Activated CD8-positive, alpha-beta T cell treated with anti-CD3 and anti-CD28 coated beads, Interleukin-2, amount 10 ng/mL, durations not matched to agents 7 days and 5 days (primary cell): ENCODE data around the gene VARS2. TPM values are rescaled to one million over a fixed set of nuclear protein-coding genes. Genes with fewer than 3 reads are reported as not detected.
"Not testable (repeated sequence)": the region's sequence is repeated elsewhere in the genome, so short reads cannot be mapped to it uniquely, and the experiment has no call there.

Experiments used
- ATAC-seq: fragments of 150-1000 bp; cut with Tn5 transposase; one replicate; pipeline ENCODE4 v1.10.0; 2021; ENCODE audit warnings: moderate library complexity
- CTCF ChIA-PET: fragments of 350-600 bp; sonication (Branson Sonifier 250); formaldehyde crosslinking; loops from one replicate; lab custom pipeline; 2021; ENCODE audit warnings: antibody characterized with exemption; lab: Charles Lee
- POLR2A ChIA-PET: fragments of 350-600 bp; sonication (Branson Sonifier 250); formaldehyde crosslinking; loops from one replicate; lab custom pipeline; 2021; ENCODE audit warnings: antibody characterized with exemption; lab: Charles Lee
- DNase-seq: peaks from one replicate; pipeline ENCODE4 v3.0.0-alpha.2; 2020
- H3K27ac Mint-ChIP-seq: one replicate; pipeline ENCODE4 v1.8.0; 2021; ENCODE audit warnings: mild to moderate bottlenecking, mixed read lengths
- H3K27me3 Mint-ChIP-seq: one replicate; pipeline ENCODE4 v1.8.0; 2021; ENCODE audit warnings: low read depth, mixed read lengths
- H3K36me3 Mint-ChIP-seq: one replicate; pipeline ENCODE4 v1.8.0; 2021; ENCODE audit warnings: low read depth, mixed read lengths
- H3K4me1 Mint-ChIP-seq: one replicate; pipeline ENCODE4 v1.8.0; 2021; ENCODE audit warnings: low read depth, mixed read lengths
- H3K4me3 Mint-ChIP-seq: one replicate; pipeline ENCODE4 v1.8.0; 2021; ENCODE audit warnings: mild to moderate bottlenecking, mixed read lengths
- H3K9me3 Mint-ChIP-seq: one replicate; pipeline ENCODE4 v1.8.0; 2022; ENCODE audit warnings: mixed read lengths; ENCODE audit not compliant: insufficient read depth
- total RNA-seq, 2 experiments: library from RNA; stranded (reverse); gene quantifications; one replicate each; pipeline ENCODE4 v1.2.3, GENCODE V29; 2021

VARS2 gene
- total RNA-seq: 10 to 100 TPM; 38.4 to 38.8 TPM

DNA sequence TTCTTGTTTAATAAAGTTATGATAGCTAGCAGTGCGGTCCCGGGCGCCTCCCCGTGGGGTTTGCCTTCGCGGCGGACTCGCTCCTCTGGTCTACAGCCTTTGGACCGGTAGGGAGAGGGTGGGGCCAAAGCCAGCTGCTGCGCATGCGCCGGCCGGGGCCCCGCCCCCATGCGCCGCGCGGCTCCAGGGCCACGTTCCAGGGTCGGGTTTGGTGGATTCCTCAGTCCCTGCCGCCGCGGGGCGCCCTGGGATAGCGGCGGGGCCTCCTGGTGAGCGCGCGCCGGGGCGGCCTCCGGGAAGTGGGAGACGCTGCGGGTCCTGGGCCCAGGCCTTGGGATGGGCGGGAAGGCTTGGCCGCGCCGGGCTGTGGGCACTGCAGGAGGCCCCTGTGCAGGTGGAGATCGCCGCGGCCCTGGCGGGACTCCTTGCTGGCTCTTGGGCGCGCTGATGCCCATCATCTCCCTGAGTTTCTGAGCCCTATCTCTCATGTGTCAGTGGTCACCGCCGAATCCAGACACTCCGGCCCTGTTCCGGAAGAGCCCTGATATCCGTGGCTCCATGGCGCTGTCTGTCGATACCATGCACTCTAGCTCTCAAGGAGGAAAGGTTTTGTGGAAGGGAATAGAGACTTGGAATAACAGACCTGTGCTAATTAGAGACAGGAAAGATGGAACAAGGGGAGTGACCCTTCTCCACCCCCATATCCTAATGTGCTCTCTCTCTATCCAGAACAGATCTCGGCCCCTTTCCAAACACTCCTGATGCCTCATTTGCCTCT lies at the start of gene VARS2:
Gene VARS2 (plus strand): TSS at position 163 of the 778 bp plus-strand sequence. CDS start 599 bp downstream, at position 762.
- Mint-ChIP-seq H3K9me3 (no peaks in the 10 kb centered on the region), H3K4me1 (peaks cover 29% of the 10 kb centered on the region), H3K36me3 (peaks cover 43% of the 10 kb centered on the region), H3K27ac (peak within 1 kb of the TSS; percentile 89), H3K4me3 (peak within 1 kb of the TSS; percentile 86), H3K27me3 (no peaks in the 10 kb centered on the region)
- ATAC-seq: peak; percentile 97
- ChIA-PET CTCF (interaction anchor here (0.6 to 9.3 kb wide), 29 partner anchors 9 to 233 kb away, joined by 3 to 97 read pairs (median 7); partner anchors contain the start of gene DDR1), POLR2A (interaction anchor here (0.6 to 1.1 kb wide), 5 partner anchors 21 to 325 kb away, joined by 3 to 4 read pairs (median 3); partner anchors contain the start of gene MRPS18B)
- peak; percentile 87 for DNase-seq

DNA sequence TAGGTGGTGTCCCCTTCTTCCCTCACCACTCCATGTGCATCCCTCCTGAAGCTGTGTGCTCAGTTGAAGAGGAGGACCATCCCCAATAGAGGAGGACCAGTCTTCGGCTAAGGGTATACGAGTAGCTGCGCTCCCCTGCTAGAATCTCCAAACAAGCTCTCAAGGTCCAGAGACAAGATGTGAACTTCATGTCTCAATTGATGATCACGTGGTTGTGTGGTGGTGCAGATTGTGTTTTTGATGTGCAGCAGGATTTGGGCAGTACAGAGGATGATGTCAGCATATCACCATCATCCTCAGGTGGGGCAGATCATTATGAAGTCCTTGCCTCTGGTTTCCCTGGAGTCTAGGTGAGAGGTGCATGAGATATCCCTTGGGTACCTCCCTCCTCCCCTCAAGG lies 49.7 kb upstream of the VARS2 start:
- ChIA-PET CTCF (no interaction called here), POLR2A (no interaction called here)
- H3K4me1 Mint-ChIP-seq: no peaks in the 10 kb centered on the region

DNA sequence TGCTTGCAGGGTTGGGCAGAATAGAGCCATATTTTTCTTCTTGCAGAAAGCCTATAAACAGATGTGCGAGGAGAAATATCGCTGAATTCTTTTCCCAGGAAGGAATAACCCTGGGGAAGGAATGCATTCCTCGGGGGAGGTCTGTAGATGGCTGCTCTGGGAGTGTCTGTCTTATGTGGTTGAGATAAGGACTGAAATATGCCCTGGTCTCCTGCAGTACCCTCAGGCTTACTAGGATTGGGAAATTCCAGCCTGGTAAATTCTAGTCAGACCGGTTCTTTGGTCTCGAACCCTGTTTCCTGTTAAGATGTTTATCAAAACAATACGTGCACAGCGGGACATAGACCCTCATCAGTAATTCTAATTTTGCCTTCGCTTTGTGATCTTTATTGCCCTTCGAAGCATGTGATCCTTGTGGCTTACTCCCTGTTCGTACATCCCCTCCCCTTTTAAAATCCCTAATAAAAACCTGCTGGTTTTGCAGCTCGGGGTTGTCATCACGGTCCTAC lies 44.7 kb upstream of the VARS2 start:
- peaks cover 18% of the 10 kb centered on the region for H3K4me1 Mint-ChIP-seq
- POLR2A ChIA-PET, DNase-seq, H3K27me3 Mint-ChIP-seq, ATAC-seq, H3K27ac Mint-ChIP-seq, H3K4me3 Mint-ChIP-seq, CTCF ChIA-PET: not testable (repeated sequence)
- H3K36me3 Mint-ChIP-seq: peaks cover 36% of the 10 kb centered on the region
- H3K9me3 Mint-ChIP-seq: peaks cover 49% of the 10 kb centered on the region

More for the DNA sequence above, 49.7 kb upstream of the VARS2 start:
- Mint-ChIP-seq H3K27ac (no peak overlapping the region), H3K27me3 (no peaks in the 10 kb centered on the region), H3K9me3 (peaks cover 24% of the 10 kb centered on the region), H3K4me3 (no peak overlapping the region), H3K36me3 (peaks cover 18% of the 10 kb centered on the region)
- ATAC-seq (no peak), DNase-seq (no peak)

DNA sequence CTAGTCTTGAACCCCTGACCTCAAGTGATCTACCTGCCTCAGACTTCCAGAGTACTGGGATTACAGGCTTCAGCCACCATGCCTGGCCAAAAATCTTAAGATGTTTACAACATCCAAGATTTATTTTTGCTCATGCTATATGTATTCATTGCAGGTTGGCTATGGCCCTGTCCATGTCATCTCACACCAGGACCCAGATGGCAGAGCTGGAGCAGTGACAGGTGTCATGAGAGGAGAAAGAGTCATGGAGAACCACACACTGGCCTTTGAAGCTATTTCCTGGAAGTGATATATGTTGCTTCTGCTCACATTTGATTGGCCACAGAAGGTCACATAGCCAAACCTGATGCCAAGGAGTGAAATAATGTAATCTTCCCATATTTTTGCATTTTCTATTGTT lies 43.5 kb upstream of the VARS2 start:
- CTCF ChIA-PET: interaction anchor here (1.0 kb wide), 1 partner anchor 48 kb away, joined by 3 read pairs; no protein-coding TSS in a partner anchor
- no peak for ATAC-seq
- Mint-ChIP-seq H3K4me3 (no peak overlapping the region), H3K27ac (peak overlapping the region; percentile 75), H3K4me1 (peaks cover 22% of the 10 kb centered on the region), H3K36me3 (peaks cover 36% of the 10 kb centered on the region), H3K27me3 (no peaks in the 10 kb centered on the region), H3K9me3 (peaks cover 49% of the 10 kb centered on the region)
- DNase-seq: no peak
- POLR2A ChIA-PET: no interaction called here

DNA sequence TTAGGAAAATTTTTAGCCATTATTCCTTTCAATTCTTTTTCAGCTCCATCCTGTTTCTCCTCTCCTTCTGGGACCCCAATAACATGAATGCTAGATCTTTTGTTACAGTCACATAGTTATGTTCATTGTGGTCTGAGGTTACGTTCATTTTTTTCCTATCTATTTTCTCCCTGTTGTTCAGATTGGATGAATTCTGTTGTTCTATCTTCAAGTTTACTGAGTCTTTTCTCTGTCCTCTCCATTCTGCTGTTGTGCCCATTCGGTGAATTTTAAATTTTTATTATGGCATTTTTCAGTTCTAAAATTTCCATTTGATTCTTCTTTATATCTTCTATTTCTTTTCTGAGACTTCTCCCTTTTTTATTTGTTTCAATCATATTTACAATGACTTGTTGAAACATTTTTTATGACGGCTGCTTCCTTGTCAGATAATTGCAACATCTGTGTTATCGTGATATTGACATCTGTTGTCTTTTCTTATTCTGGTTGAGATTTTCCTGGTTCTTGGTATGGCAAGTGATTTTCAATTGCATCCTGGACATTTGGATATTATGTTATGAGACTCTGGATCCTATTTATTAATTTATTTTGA lies 42.4 kb upstream of the VARS2 start:
- POLR2A ChIA-PET: no interaction called here
- peaks cover 34% of the 10 kb centered on the region for H3K36me3 Mint-ChIP-seq
- peaks cover 45% of the 10 kb centered on the region for H3K9me3 Mint-ChIP-seq
- ATAC-seq (no peak), DNase-seq (no peak)
- peaks cover 29% of the 10 kb centered on the region for H3K4me1 Mint-ChIP-seq
- H3K27ac Mint-ChIP-seq: peak overlapping the region; percentile 5
- CTCF ChIA-PET: no interaction called here
- no peak overlapping the region for H3K4me3 Mint-ChIP-seq
- no peaks in the 10 kb centered on the region for H3K27me3 Mint-ChIP-seq

DNA sequence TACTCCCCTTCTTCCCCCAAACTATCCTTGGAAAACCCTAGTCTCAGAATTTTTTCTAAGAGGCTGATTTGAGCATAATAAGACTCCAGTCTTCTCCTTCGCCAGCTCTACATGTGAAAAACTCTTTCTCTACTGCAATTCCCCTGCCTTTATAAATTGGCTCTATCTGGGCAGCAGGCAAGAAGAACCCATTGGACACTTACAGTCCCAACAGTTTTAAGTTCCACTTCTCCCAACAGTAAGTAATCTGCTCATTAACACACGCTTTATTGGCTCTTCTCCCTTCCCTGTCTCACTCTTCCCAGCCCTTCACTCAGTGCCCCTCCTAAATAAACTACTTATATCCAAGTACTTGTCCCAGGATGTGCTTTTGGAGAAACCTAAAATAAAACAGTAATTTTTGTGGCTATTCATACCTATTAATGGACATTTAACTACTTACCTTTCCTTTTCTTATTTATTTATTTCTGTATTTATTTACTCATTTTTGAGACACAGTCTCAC lies 40.8 kb upstream of the VARS2 start:
- DNase-seq: no peak
- Mint-ChIP-seq H3K4me3 (no peak overlapping the region), H3K4me1 (peaks cover 39% of the 10 kb centered on the region), H3K27me3 (no peaks in the 10 kb centered on the region), H3K36me3 (peaks cover 34% of the 10 kb centered on the region), H3K9me3 (peaks cover 39% of the 10 kb centered on the region), H3K27ac (no peak overlapping the region)
- CTCF ChIA-PET: no interaction called here
- POLR2A ChIA-PET: no interaction called here
- ATAC-seq: no peak

DNA sequence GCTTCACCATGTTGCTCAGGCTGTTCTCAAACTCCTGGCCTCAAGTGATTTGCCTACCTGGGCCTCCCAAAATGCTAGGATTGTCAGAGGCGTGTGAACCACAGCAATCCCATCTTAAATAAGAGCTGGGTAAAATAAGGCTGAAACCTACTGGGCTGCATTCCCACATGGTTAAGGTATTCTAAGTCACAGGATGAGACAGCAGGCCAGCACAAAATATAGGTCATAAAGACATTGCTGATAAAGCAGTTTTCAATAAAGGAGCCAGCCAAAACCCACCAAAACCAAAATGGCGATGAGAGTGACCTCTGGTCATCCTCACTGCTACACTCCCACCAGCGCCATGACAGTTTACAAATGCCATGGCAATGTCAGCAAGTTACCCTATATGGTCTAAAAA lies 40.2 kb upstream of the VARS2 start:
- H3K27ac Mint-ChIP-seq, H3K27me3 Mint-ChIP-seq, H3K4me3 Mint-ChIP-seq, POLR2A ChIA-PET, DNase-seq, ATAC-seq, CTCF ChIA-PET: not testable (repeated sequence)
- Mint-ChIP-seq H3K36me3 (peaks cover 32% of the 10 kb centered on the region), H3K9me3 (peaks cover 35% of the 10 kb centered on the region), H3K4me1 (peaks cover 44% of the 10 kb centered on the region)

DNA sequence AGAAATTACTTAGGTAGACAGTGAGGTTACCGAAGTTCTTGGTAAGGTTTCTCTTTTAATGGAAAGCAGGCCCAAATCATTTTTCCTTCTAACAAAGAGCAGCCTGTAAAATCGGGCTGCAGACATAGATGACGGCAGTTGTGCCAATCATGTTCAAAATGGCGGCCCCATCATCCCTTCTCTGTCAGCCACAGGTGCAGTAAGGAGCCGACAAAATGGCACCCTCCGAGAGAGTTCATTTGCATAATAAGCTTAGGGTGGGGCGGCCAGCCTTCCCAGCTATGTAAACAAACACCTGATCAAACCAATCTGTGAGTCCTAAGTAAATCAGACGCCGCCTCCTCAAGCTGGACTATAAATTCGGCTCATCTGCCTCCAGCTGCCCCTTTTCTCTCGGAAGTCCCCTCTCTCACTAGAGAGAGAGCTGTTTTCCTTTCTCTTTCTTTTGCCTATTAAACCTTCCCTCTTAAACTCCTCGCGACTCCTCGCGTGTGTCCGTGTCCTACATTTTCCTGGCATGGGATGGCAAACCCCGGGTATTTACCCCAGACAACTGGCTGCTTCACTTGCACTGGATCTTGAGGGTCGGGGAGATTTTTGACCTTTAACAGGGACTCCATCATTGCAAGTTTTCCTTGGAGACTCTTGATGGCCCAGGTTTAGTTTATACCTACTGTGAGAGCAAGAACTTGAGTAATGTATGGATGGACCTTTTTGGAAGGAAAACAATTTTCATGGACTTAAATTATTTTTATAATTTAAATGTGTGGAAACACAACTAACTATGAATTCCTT lies 38.6 kb upstream of the VARS2 start:
- Mint-ChIP-seq H3K36me3 (peaks cover 21% of the 10 kb centered on the region), H3K4me3 (no peak overlapping the region), H3K27ac (no peak overlapping the region), H3K4me1 (peaks cover 44% of the 10 kb centered on the region), H3K9me3 (peaks cover 25% of the 10 kb centered on the region), H3K27me3 (no peaks in the 10 kb centered on the region)
- ChIA-PET POLR2A (interaction anchor here (0.6 kb wide), 1 partner anchor 140 kb away, joined by 4 read pairs; no protein-coding TSS in a partner anchor), CTCF (interaction anchor here (1.0 to 5.0 kb wide), 6 partner anchors 14 to 205 kb away, joined by 3 to 116 read pairs (median 10); no protein-coding TSS in a partner anchor)
- no peak for ATAC-seq
- DNase-seq: no peak

DNA sequence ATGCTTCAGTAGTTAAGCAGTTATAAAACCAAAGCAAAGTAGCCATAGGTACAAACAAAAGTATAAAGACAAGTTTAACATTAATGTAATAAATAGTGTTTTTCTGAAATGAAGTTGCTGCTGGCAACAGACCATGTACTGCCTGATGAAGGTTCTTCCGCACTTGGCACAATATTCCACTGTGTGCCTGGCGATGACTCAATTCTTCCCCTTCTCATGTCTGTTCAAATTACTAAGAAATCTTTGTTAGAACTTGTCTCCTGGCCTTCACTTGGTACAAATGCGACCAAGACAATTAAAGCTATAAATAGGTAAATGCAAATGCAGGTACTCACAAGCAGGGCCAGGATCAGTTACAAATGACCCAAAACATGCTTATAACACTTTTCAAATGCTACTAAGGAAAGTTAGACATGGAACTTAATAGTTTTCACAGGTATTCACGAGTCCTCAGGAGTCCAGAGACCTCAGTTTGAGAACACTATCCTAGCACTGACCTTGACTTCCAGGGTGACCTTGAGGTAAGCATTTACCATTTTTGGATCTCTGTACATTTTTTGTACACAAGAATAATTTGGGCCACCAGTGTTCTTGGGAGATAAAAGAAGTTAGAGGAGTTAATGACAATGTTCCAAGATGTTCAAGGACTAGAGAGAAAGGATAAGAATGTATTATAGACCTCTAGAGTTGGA lies 37.9 kb upstream of the VARS2 start:
- Mint-ChIP-seq H3K4me3 (no peak overlapping the region), H3K27ac (no peak overlapping the region)
- POLR2A ChIA-PET: interaction anchor here (0.6 to 3.8 kb wide), 6 partner anchors 33 to 1321 kb away, joined by 3 to 15 read pairs (median 4); partner anchors contain the start of gene IER3

DNA sequence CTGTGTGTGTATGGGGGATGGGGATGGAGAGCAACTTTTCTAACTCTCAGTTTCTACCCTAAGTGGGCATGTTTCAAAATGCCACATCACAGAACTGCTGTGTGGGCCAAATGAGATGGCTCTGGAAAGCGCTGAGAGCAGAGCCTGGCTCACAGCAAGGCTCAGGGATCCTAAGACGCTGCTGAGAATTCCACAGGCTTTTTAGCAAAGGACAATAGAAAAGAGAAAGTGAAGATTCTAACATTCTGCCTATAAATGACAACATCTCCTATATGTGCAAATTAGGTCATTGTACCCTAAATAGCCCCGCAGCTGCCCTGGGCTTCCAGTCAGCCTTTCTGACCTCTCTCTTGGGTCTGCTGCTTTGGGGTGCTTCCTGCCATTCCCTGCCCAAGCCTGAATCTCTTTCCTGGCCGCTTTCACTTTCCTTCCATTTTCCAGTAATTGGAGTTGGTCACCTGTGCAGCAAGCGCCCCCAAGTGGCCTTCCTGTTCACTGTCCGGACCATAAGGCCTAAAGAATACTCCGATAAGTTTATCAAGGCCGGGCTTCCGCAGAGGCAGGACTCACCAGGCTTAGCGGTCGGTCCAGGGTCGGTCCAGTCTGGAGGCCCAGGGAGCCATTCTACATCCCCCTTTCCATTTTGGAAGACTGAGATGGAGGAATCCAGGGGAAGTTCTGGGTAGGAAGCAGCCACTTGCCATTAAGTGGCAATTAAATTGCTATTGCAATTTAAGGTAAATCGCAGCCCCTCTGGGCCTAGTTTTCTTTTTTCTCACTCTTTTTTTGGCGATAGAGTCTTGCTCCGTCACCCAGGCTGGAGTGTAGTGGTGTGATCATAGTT lies 36.4 kb upstream of the VARS2 start:
- H3K4me3 Mint-ChIP-seq: peak overlapping the region; percentile 68
- H3K27ac Mint-ChIP-seq: peak overlapping the region; percentile 72
- peaks cover 26% of the 10 kb centered on the region for H3K4me1 Mint-ChIP-seq
- DNase-seq (peak; percentile 85), ATAC-seq (peak; percentile 90)
- POLR2A ChIA-PET: interaction anchor here (1.2 to 3.8 kb wide), 2 partner anchors 34 to 48 kb away, joined by 5 to 15 read pairs; no protein-coding TSS in a partner anchor
- H3K36me3 Mint-ChIP-seq: peaks cover 6% of the 10 kb centered on the region
- CTCF ChIA-PET: interaction anchor here (0.8 to 5.0 kb wide), 27 partner anchors 10 to 210 kb away, joined by 3 to 116 read pairs (median 5); no protein-coding TSS in a partner anchor
- peaks cover 6% of the 10 kb centered on the region for H3K27me3 Mint-ChIP-seq
- H3K9me3 Mint-ChIP-seq: peaks cover 8% of the 10 kb centered on the region

More for the DNA sequence above, 37.9 kb upstream of the VARS2 start:
- Mint-ChIP-seq H3K36me3 (peaks cover 14% of the 10 kb centered on the region), H3K9me3 (peaks cover 19% of the 10 kb centered on the region), H3K27me3 (no peaks in the 10 kb centered on the region), H3K4me1 (peaks cover 36% of the 10 kb centered on the region)
- no peak for ATAC-seq
- CTCF ChIA-PET: interaction anchor here (0.9 to 5.0 kb wide), 11 partner anchors 13 to 204 kb away, joined by 3 to 116 read pairs (median 6); no protein-coding TSS in a partner anchor
- DNase-seq: no peak
